GM21723 (cell line): ENCODE measurements around the gene GAB2.
"Not testable (repeated sequence)": the region's sequence is repeated elsewhere in the genome, so short reads cannot be mapped to it uniquely, and the experiment has no call there.

Experiments
- ATAC-seq: cut with Tn5 transposase; IDR thresholded peaks from one replicate; pipeline ENCODE4 v1.9.1; 2021; ENCODE audit warnings: mild to moderate bottlenecking, moderate library complexity; ENCODE audit not compliant: unreplicated experiment

The GAB2 gene

GRCh38 chr11:78417175-78417887, at the start of gene GAB2:
Gene GAB2 (minus strand): TSS chr11:78417820. CDS start chr11:78417720, 100 bp downstream.
- ATAC-seq, result peak; percentile 11

GRCh38 chr11:78467370-78467769, 49.8 kb upstream of the GAB2 start:
- ATAC-seq, result no peak

GRCh38 chr11:78465169-78465942, 47.7 kb upstream of the GAB2 start:
- ATAC-seq, result peak; percentile 98

- not testable (repeated sequence) for ATAC-seq
Observed at GRCh38 chr11:78464787-78465168, 47.2 kb upstream of the GAB2 start.

GRCh38 chr11:78460471-78460870, 42.9 kb upstream of the GAB2 start:
- no peak for ATAC-seq

GRCh38 chr11:78459738-78460137, 42.1 kb upstream of the GAB2 start:
- no peak for ATAC-seq

GRCh38 chr11:78457448-78457847, 39.8 kb upstream of the GAB2 start:
- ATAC-seq, result no peak

- ATAC-seq, result no peak
Observed at GRCh38 chr11:78453140-78453935, 35.7 kb upstream of the GAB2 start.

GRCh38 chr11:78451371-78452150, 33.9 kb upstream of the GAB2 start:
- no peak for ATAC-seq

- ATAC-seq, result no peak
Observed at GRCh38 chr11:78450866-78451265, 33.2 kb upstream of the GAB2 start.

GRCh38 chr11:78449866-78450265, 32.2 kb upstream of the GAB2 start:
- no peak for ATAC-seq

GRCh38 chr11:78446210-78446609, 28.6 kb upstream of the GAB2 start:
- ATAC-seq, result no peak

GRCh38 chr11:78444726-78445125, 27.1 kb upstream of the GAB2 start:
- ATAC-seq, result no peak

GRCh38 chr11:78441956-78442355, 24.3 kb upstream of the GAB2 start:
- no peak for ATAC-seq

- ATAC-seq, result peak; percentile 85
Observed at GRCh38 chr11:78438298-78438975, 20.8 kb upstream of the GAB2 start.

GRCh38 chr11:78432956-78433355, 15.3 kb upstream of the GAB2 start:
- no peak for ATAC-seq

- no peak for ATAC-seq
Observed at GRCh38 chr11:78432058-78432515, 14.5 kb upstream of the GAB2 start.

- ATAC-seq, result no peak
Observed at GRCh38 chr11:78429660-78430059, 12.0 kb upstream of the GAB2 start.

GRCh38 chr11:78429209-78429608, 11.6 kb upstream of the GAB2 start:
- ATAC-seq, result no peak

- no peak for ATAC-seq
Observed at GRCh38 chr11:78428773-78429172, 11.2 kb upstream of the GAB2 start.
